ENCODE data around the gene CNMD. TPM values are rescaled to one million over a fixed set of nuclear protein-coding genes. Genes with fewer than 3 reads are reported as not detected.

Gene CNMD
- polyA plus RNA-seq, 2 of the 4 experiments (the other 2 are of a cell fraction), result not detected

DNA sequence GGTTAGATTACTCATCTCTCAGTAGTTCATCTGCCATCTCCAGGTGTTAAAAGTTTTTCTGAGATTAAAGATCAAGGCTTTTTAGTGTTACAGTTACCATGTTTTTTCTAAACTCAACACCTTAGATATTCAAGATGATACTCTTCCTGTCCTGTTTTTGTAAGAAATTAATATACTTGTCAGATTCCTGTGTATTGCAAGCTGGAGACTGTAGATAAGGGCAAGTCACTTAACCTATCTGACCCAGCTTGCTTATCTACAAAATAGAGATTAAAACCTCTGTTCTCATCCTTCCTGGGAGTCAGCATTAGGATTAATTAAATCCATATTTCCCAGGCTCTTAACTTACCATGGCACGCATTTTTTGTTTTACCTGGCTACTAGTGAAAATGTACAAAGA is 61.8 kb downstream of the CNMD start:
- TF ChIP-seq, protein P1, sequence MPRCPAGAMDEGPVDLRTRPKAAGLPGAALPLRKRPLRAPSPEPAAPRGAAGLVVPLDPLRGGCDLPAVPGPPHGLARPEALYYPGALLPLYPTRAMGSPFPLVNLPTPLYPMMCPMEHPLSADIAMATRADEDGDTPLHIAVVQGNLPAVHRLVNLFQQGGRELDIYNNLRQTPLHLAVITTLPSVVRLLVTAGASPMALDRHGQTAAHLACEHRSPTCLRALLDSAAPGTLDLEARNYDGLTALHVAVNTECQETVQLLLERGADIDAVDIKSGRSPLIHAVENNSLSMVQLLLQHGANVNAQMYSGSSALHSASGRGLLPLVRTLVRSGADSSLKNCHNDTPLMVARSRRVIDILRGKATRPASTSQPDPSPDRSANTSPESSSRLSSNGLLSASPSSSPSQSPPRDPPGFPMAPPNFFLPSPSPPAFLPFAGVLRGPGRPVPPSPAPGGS (IDR thresholded peaks at IDR 0.05), result no peak
- no peak for TF ChIP-seq HEYL (CRISPR knock-in tag; IDR thresholded peaks at IDR 0.05)
- TF ChIP-seq RFX5 (IDR thresholded peaks at IDR 0.05), result no peak
- TF ChIP-seq MAFK (IDR thresholded peaks at IDR 0.05; ENCODE audit: partially characterized antibody), result no peak
- no peak for TF ChIP-seq SREBF2 (IDR thresholded peaks at IDR 0.05)
- TF ChIP-seq JUN (IDR thresholded peaks at IDR 0.05), result no peak
- Histone ChIP-seq H3K4me2 (no peak overlapping the region), H3K27ac (no peak overlapping the region), H3K4me1 (no peaks in the 10 kb centered on the region), H3K4me3 (no peak overlapping the region), H3K9me3 (no peaks in the 10 kb centered on the region)
- ChIA-PET CTCF (interaction anchor here (0.6 kb wide), 1 partner anchor 291 kb away, joined by 3 read pairs; no protein-coding TSS in a partner anchor), POLR2A (no interaction called here)
- FAIRE-seq (no peak), DNase-seq (ENCODE audit: low read depth in 1 of 2, low spot score in 1 of 2) (no peak), ATAC-seq (no peak)
- 95% methylated on average over 1 of the region's 1 CpG for WGBS (ENCODE audit: missing lambda C conversion rate)

DNA sequence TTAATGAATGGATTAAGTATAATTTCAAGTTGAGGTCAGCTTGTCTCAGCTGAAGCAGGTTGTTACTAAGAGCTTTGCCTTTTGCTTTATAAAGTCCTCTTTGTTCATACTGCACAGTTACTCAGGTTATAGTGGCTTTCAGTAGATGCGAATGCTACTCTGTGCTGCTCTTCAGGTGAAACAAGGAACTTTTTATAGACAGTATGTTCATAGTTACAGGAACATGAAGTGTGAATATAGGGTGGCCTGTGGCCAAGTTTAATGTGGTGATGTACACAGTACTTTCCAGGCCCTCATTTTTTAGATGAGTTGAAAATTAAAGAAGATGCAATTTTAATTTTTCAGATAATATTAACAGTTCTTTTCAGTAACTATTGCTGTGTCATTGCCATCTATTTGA is 66.2 kb downstream of the CNMD start:
- FAIRE-seq, result no peak
- ChIA-PET CTCF (no interaction called here), POLR2A (interaction anchor here (0.7 kb wide), 1 partner anchor 56 kb away, joined by 3 read pairs; no protein-coding TSS in a partner anchor)
- DNase-seq (ENCODE audit: low read depth in 1 of 2, low spot score in 1 of 2), result no peak
- Histone ChIP-seq H3K4me3 (no peak overlapping the region), H3K27ac (no peak overlapping the region), H3K4me1 (no peaks in the 10 kb centered on the region), H3K4me2 (no peak overlapping the region), H3K9me3 (no peaks in the 10 kb centered on the region)
- TF ChIP-seq, protein P2, sequence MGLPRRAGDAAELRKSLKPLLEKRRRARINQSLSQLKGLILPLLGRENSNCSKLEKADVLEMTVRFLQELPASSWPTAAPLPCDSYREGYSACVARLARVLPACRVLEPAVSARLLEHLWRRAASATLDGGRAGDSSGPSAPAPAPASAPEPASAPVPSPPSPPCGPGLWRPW (IDR thresholded peaks at IDR 0.05), result no peak
- TF ChIP-seq EHMT2 (IDR thresholded peaks at IDR 0.05; ENCODE audit: low read depth) (no peak), HOXA7 (CRISPR knock-in tag; IDR thresholded peaks at IDR 0.05) (no peak), SREBF2 (IDR thresholded peaks at IDR 0.05) (no peak), RAD21 (conservative IDR thresholded peaks at IDR 0.05 in 1 of 2, IDR thresholded peaks at IDR 0.05 in 1 of 2) (no peak), ATOH8 (CRISPR knock-in tag; IDR thresholded peaks at IDR 0.05; ENCODE audit: low read depth) (no peak), EHF (CRISPR knock-in tag; IDR thresholded peaks at IDR 0.05) (no peak), GATA3 (IDR thresholded peaks at IDR 0.05; ENCODE audit: borderline replicate concordance) (no peak), RFX5 (IDR thresholded peaks at IDR 0.05) (no peak), CHD2 (IDR thresholded peaks at IDR 0.05; ENCODE audit: low read length, partially characterized antibody) (no peak), ZFP36 (IDR thresholded peaks at IDR 0.05; ENCODE audit: borderline replicate concordance, partially characterized antibody) (no peak), ESRRA (IDR thresholded peaks at IDR 0.05; ENCODE audit: borderline replicate concordance, low read length) (no peak)
- WGBS (ENCODE audit: missing lambda C conversion rate), result 100% methylated on average over 1 of the region's 1 CpG
- no peak for ATAC-seq

GRCh38 chr13:52670726-52671125 is 68.9 kb downstream of the CNMD start:
- no peak overlapping the region for H3K4me3 ChIP-seq
- whole genome bisulfite sequencing (ENCODE audit: missing lambda C conversion rate), result 94% methylated on average over 8 of the region's 8 CpGs
- ATAC-seq, result no peak
- DNase-seq (ENCODE audit: low read depth in 1 of 2, low spot score in 1 of 2), result no peak
- no peak overlapping the region for H3K4me2 ChIP-seq
- H3K27ac ChIP-seq, result no peak overlapping the region
- no peaks in the 10 kb centered on the region for H3K9me3 ChIP-seq
- TF ChIP-seq ZC3H11A (IDR thresholded peaks at IDR 0.05) (no peak), RCOR1 (IDR thresholded peaks at IDR 0.05; ENCODE audit: low read depth, low read length) (no peak), NFE2L2 (conservative IDR thresholded peaks at IDR 0.05; ENCODE audit: low read length) (no peak), FOSL2 (IDR thresholded peaks at IDR 0.05) (no peak), FOSL2 (CRISPR knock-in tag; IDR thresholded peaks at IDR 0.05) (no peak), CHD4 (IDR thresholded peaks at IDR 0.05; ENCODE audit: borderline replicate concordance) (no peak), HOXB13 (CRISPR knock-in tag; IDR thresholded peaks at IDR 0.05; ENCODE audit: low read depth) (no peak), MAFK (IDR thresholded peaks at IDR 0.05; ENCODE audit: partially characterized antibody) (peak; percentile 45)
- FAIRE-seq, result no peak
- CTCF ChIA-PET, result interaction anchor here (2.0 kb wide), 1 partner anchor 139 kb away, joined by 5 read pairs; no protein-coding TSS in a partner anchor
- POLR2A ChIA-PET, result no interaction called here
- no peaks in the 10 kb centered on the region for H3K4me1 ChIP-seq
